IPS-15b (cell line): ENCODE data around the gene TRAPPC11.

Experiments
- H3K27me3 ChIP-seq: one replicate; pipeline ENCODE4 v1.6.1; 2013; ENCODE audit warnings: low read length; ENCODE audit not compliant: control insufficient read depth, insufficient read depth
- H3K36me3 ChIP-seq: one replicate; pipeline ENCODE4 v1.6.1; 2013; ENCODE audit warnings: low read length; ENCODE audit not compliant: control insufficient read depth, insufficient read depth
- H3K4me1 ChIP-seq: one replicate; pipeline ENCODE4 v1.6.1; 2013; ENCODE audit warnings: mild to moderate bottlenecking, low read length; ENCODE audit not compliant: control insufficient read depth, insufficient read depth
- H3K4me3 ChIP-seq: one replicate; pipeline ENCODE4 v1.5.1; 2013; ENCODE audit warnings: low read depth, low read length
- H3K9ac ChIP-seq: one replicate; pipeline ENCODE4 v1.6.1; 2013; ENCODE audit warnings: low read depth, mild to moderate bottlenecking, low read length
- H3K9me3 ChIP-seq: one replicate; pipeline ENCODE4 v1.6.1; 2013; ENCODE audit warnings: mild to moderate bottlenecking, low read length; ENCODE audit not compliant: control insufficient read depth, insufficient read depth

Gene TRAPPC11

GRCh38 chr4:183747931-183748670, 89.0 kb downstream of the TRAPPC11 start:
- no peak overlapping the region for H3K9ac ChIP-seq

GRCh38 chr4:183751106-183751505, 92.0 kb downstream of the TRAPPC11 start:
- H3K9ac ChIP-seq: no peak overlapping the region
- H3K4me3 ChIP-seq: no peak overlapping the region
- H3K36me3 ChIP-seq: no peaks in the 10 kb centered on the region
- no peaks in the 10 kb centered on the region for H3K27me3 ChIP-seq
- H3K4me1 ChIP-seq: no peaks in the 10 kb centered on the region
- H3K9me3 ChIP-seq: peaks cover 7% of the 10 kb centered on the region

More at GRCh38 chr4:183747931-183748670, 89.0 kb downstream of the TRAPPC11 start:
- Histone ChIP-seq H3K9me3 (peaks cover 7% of the 10 kb centered on the region), H3K36me3 (no peaks in the 10 kb centered on the region), H3K4me3 (no peak overlapping the region), H3K27me3 (no peaks in the 10 kb centered on the region), H3K4me1 (no peaks in the 10 kb centered on the region)

GRCh38 chr4:183755596-183755995, 96.5 kb downstream of the TRAPPC11 start:
- H3K9me3 ChIP-seq: no peaks in the 10 kb centered on the region
- no peaks in the 10 kb centered on the region for H3K4me1 ChIP-seq
- no peak overlapping the region for H3K9ac ChIP-seq
- peaks cover 2% of the 10 kb centered on the region for H3K27me3 ChIP-seq
- H3K36me3 ChIP-seq: no peaks in the 10 kb centered on the region
- no peak overlapping the region for H3K4me3 ChIP-seq

GRCh38 chr4:183757060-183757459, 98.0 kb downstream of the TRAPPC11 start:
- Histone ChIP-seq H3K4me3 (no peak overlapping the region), H3K9ac (no peak overlapping the region), H3K36me3 (no peaks in the 10 kb centered on the region), H3K27me3 (peaks cover 2% of the 10 kb centered on the region), H3K9me3 (no peaks in the 10 kb centered on the region), H3K4me1 (no peaks in the 10 kb centered on the region)

- Histone ChIP-seq H3K9me3 (no peaks in the 10 kb centered on the region), H3K4me3 (peak overlapping the region; percentile 62), H3K9ac (peak overlapping the region; percentile 79), H3K4me1 (peaks cover 2% of the 10 kb centered on the region), H3K27me3 (peaks cover 2% of the 10 kb centered on the region), H3K36me3 (no peaks in the 10 kb centered on the region)
Measured at GRCh38 chr4:183758061-183758757, 99.1 kb downstream of the TRAPPC11 start.

- no peaks in the 10 kb centered on the region for H3K36me3 ChIP-seq
- peak overlapping the region; percentile 62 for H3K4me3 ChIP-seq
- peaks cover 2% of the 10 kb centered on the region for H3K4me1 ChIP-seq
- H3K9me3 ChIP-seq: no peaks in the 10 kb centered on the region
- H3K27me3 ChIP-seq: peaks cover 2% of the 10 kb centered on the region
- peak overlapping the region; percentile 79 for H3K9ac ChIP-seq
Measured at GRCh38 chr4:183758758-183759447, 99.8 kb downstream of the TRAPPC11 start.

GRCh38 chr4:183760326-183760725, 101.2 kb downstream of the TRAPPC11 start:
- peaks cover 2% of the 10 kb centered on the region for H3K27me3 ChIP-seq
- H3K4me3 ChIP-seq: no peak overlapping the region
- no peak overlapping the region for H3K9ac ChIP-seq
- H3K36me3 ChIP-seq: no peaks in the 10 kb centered on the region
- peaks cover 2% of the 10 kb centered on the region for H3K4me1 ChIP-seq
- no peaks in the 10 kb centered on the region for H3K9me3 ChIP-seq
